ENCODE results near the gene RECQL5.
"Not testable (repeated sequence)": the region's sequence is repeated elsewhere in the genome, so short reads cannot be mapped to it uniquely, and the experiment has no call there.

Gene RECQL5

DNA sequence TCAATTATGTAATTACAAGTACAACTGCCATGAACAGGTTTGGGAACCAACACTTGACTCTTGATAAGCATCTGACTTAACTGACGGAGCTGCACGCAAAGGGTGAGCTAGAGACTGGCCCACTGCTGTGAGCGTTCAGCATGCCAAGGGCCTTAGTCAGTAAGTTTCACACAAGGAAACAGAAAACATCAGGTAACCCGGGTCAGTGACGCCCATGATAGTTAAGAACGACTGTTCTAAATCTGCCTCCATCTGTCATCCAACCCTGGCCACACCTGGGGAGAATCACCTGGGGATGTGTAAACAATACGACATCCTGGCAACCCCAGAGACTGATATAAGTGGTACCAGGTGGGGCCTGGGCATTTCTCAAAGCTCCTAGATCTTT is 21.5 kb downstream of the RECQL5 start:
- no peak for DNase-seq (ENCODE audit: insufficient read length, low spot score)
- no peak for FAIRE-seq
- TF ChIP-seq POLR2A (IDR thresholded peaks at IDR 0.05; ENCODE audit: low read depth, low read length) (no peak), TAF1 (IDR thresholded peaks at IDR 0.05; ENCODE audit: low read depth, low read length) (no peak), PAX5 (IDR thresholded peaks at IDR 0.05; ENCODE audit: insufficient read depth, low read length, severe bottlenecking) (no peak)

DNA sequence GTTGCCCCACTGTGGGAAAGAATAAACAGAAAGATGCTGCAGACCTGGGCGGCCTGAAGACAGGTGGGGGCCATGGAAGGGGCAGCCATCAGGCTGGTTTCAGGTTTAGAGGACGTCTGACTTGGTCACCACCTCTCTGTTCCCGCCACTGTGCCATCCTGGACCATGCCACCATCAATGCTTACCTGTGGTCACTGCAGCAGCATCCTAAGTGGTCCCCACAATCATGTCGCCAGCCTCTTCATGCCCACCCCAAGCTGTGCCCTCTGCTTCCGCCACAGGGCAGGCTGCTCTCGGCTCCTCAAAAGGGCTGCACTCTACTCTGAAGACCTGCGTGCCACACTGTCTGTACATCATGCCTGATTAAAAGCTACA is 23.3 kb downstream of the RECQL5 start:
- TF ChIP-seq POU2F2 (IDR thresholded peaks at IDR 0.05; ENCODE audit: low read depth, low read length), result no peak
- FAIRE-seq, result no peak

DNA sequence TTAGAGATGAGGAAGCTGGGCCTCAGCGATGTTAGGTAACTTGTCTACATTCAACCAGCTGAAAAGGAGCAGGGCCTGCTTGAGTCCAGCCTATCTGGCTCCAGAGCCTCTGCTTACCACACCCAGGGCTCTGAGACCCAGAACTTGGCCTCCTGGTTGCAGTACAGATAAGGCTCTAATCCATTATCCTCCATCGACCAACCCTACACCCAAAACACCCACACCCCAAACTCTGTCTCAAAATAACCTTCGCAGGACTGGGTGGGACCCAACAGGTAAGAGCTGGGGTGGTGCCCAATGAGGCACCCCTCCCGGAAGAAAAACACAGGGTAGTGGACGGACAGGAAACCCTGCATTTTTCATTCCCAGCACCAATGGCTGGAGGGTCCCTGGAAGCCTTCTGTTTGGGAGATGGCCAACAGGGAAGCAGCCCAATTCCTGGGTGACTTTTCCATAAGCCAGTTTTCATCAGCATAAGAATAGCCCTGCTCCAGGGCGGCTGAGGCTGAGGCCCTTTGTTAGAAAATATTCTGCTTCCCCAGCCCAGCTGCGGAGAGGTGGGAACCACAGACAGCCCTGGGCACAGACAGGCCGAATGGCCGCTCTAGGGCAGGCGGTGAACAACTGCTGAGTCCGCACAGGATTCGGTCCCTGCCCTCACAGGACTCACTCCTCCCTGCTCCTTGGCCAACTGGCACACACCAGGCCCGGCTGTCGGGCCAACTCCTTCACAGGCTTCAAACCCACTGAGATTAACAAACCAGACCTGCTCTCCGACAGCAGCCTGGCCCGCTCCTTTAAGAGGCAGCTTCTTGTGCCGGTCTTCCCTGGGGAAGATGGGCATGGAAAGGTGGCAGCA is 23.9 kb downstream of the RECQL5 start:
- DNase-seq (ENCODE audit: insufficient read length, low spot score), result peak; percentile 9
- TF ChIP-seq POLR2A (IDR thresholded peaks at IDR 0.05; ENCODE audit: low read depth, low read length), result no peak
- no peak for TF ChIP-seq SPI1 (IDR thresholded peaks at IDR 0.05; ENCODE audit: low read depth, low read length)
- no peak for TF ChIP-seq POU2F2 (IDR thresholded peaks at IDR 0.05; ENCODE audit: low read depth, low read length)
- no peak for TF ChIP-seq PAX5 (IDR thresholded peaks at IDR 0.05; ENCODE audit: insufficient read depth, low read length, severe bottlenecking)
- no peak for TF ChIP-seq POLR2AphosphoS5 (IDR thresholded peaks at IDR 0.05; ENCODE audit: low read depth, low read length)
- TF ChIP-seq TAF1 (IDR thresholded peaks at IDR 0.05; ENCODE audit: low read depth, low read length), result no peak
- FAIRE-seq, result peak; percentile 48

More for the DNA sequence above, 23.3 kb downstream of the RECQL5 start:
- DNase-seq (ENCODE audit: insufficient read length, low spot score), result no peak

GRCh38 chr17:75642182-75642783 is 24.7 kb downstream of the RECQL5 start:
- DNase-seq (ENCODE audit: insufficient read length, low spot score), result peak; percentile 5
- no peak for FAIRE-seq
- TF ChIP-seq POLR2AphosphoS5 (IDR thresholded peaks at IDR 0.05; ENCODE audit: low read depth, low read length), result no peak
- TF ChIP-seq POLR2A (IDR thresholded peaks at IDR 0.05; ENCODE audit: low read depth, low read length), result no peak
- no peak for TF ChIP-seq TAF1 (IDR thresholded peaks at IDR 0.05; ENCODE audit: low read depth, low read length)
- no peak for TF ChIP-seq POU2F2 (IDR thresholded peaks at IDR 0.05; ENCODE audit: low read depth, low read length)
- no peak for TF ChIP-seq PAX5 (IDR thresholded peaks at IDR 0.05; ENCODE audit: insufficient read depth, low read length, severe bottlenecking)
- no peak for TF ChIP-seq SPI1 (IDR thresholded peaks at IDR 0.05; ENCODE audit: low read depth, low read length)

DNA sequence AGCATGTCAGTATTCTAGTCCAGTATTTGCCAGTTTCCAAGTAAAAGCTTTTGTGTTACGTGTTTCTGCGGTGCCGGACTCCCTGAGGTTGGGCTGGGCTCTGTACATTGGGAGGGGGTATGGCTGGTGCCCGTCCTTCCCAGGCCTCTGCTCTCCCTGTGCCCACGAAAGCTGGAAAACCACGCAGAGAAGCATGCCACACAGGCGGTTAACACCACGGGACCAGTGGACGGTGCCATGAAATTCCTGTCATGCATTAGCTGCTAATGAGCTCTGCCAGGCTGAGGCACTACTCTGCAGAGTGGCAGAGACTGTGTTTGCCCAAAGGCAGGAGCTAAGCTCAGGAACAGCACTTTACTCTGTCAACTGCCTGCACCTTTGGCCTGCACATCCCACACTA is 25.6 kb downstream of the RECQL5 start:
- peak; percentile 2 for DNase-seq (ENCODE audit: insufficient read length, low spot score)
- TF ChIP-seq TAF1 (IDR thresholded peaks at IDR 0.05; ENCODE audit: low read depth, low read length) (no peak), POLR2A (IDR thresholded peaks at IDR 0.05; ENCODE audit: low read depth, low read length) (no peak), PAX5 (IDR thresholded peaks at IDR 0.05; ENCODE audit: insufficient read depth, low read length, severe bottlenecking) (no peak), POU2F2 (IDR thresholded peaks at IDR 0.05; ENCODE audit: low read depth, low read length) (no peak), SPI1 (IDR thresholded peaks at IDR 0.05; ENCODE audit: low read depth, low read length) (no peak), POLR2AphosphoS5 (IDR thresholded peaks at IDR 0.05; ENCODE audit: low read depth, low read length) (no peak)
- FAIRE-seq, result no peak

GRCh38 chr17:75640556-75641119 is 26.3 kb downstream of the RECQL5 start:
- FAIRE-seq, result no peak
- peak; percentile 5 for DNase-seq (ENCODE audit: insufficient read length, low spot score)
- TF ChIP-seq SPI1 (IDR thresholded peaks at IDR 0.05; ENCODE audit: low read depth, low read length) (no peak), TAF1 (IDR thresholded peaks at IDR 0.05; ENCODE audit: low read depth, low read length) (no peak), POLR2A (IDR thresholded peaks at IDR 0.05; ENCODE audit: low read depth, low read length) (no peak), POU2F2 (IDR thresholded peaks at IDR 0.05; ENCODE audit: low read depth, low read length) (no peak), PAX5 (IDR thresholded peaks at IDR 0.05; ENCODE audit: insufficient read depth, low read length, severe bottlenecking) (no peak), POLR2AphosphoS5 (IDR thresholded peaks at IDR 0.05; ENCODE audit: low read depth, low read length) (no peak)

DNA sequence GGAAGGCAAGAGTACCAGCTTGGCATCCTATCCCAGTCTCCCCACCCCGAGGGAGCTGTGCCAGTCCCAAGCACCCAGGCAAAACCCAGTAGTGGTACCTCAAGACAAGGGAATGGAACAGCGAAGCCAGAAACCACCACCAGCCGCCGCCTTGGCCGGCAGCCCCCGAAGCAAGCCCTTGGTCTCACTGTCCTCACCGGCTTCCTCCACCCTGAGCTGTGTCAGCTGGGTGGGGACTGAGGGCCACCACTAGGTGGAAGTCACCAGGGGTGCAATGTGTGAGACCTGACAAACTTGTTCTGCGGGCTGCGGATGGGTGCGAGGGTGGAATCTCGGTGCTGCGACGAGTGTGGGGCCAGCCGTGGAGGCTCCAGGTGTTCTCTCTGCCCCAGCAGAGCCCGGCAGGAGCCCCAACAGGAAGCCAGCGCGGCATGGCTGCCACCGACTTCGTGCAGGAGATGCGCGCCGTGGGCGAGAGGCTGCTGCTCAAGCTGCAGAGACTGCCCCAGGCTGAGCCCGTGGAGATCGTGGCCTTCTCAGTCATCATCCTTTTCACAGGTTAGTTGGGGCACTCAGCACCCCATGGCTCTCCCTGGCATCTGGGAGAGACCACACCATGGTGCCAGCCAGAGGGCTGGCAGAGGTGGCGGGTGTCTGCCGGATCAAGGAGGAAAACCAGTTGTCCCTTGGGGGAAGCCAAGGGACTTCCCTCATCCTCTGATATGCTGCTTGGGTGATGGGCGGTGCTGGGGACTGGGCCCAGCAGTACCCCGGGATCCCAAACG is 27.0 kb downstream of the RECQL5 start:
- no peak for FAIRE-seq
- TF ChIP-seq PAX5 (IDR thresholded peaks at IDR 0.05; ENCODE audit: insufficient read depth, low read length, severe bottlenecking), result no peak
- TF ChIP-seq TAF1 (IDR thresholded peaks at IDR 0.05; ENCODE audit: low read depth, low read length), result no peak
- no peak for TF ChIP-seq SPI1 (IDR thresholded peaks at IDR 0.05; ENCODE audit: low read depth, low read length)
- TF ChIP-seq POLR2AphosphoS5 (IDR thresholded peaks at IDR 0.05; ENCODE audit: low read depth, low read length), result no peak
- TF ChIP-seq POLR2A (IDR thresholded peaks at IDR 0.05; ENCODE audit: low read depth, low read length), result no peak
- no peak for TF ChIP-seq POU2F2 (IDR thresholded peaks at IDR 0.05; ENCODE audit: low read depth, low read length)

DNA sequence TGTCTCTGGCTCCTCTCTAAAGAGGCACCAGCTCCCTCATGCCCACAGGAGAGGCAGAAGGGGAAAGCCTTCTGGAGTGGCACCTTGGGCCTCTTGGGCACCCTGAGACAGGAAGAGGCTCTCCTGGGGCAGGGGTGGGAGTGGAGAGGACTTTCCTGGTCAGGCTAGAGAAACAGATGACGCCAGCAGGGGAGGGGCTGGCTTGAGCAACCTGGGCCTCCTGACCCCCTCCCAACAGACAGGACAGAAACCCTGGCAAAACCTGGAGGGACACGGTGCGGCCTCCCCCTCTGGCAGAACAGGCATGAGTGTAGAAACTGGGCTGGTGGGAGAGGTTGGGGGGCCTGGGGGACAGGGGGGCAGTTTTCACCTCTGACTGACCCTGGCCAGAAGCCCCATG is 27.6 kb downstream of the RECQL5 start:
- TF ChIP-seq PAX5 (IDR thresholded peaks at IDR 0.05; ENCODE audit: insufficient read depth, low read length, severe bottlenecking) (no peak), TAF1 (IDR thresholded peaks at IDR 0.05; ENCODE audit: low read depth, low read length) (no peak), POU2F2 (IDR thresholded peaks at IDR 0.05; ENCODE audit: low read depth, low read length) (no peak), POLR2A (IDR thresholded peaks at IDR 0.05; ENCODE audit: low read depth, low read length) (no peak), POLR2AphosphoS5 (IDR thresholded peaks at IDR 0.05; ENCODE audit: low read depth, low read length) (no peak), SPI1 (IDR thresholded peaks at IDR 0.05; ENCODE audit: low read depth, low read length) (no peak)
- FAIRE-seq (no peak), DNase-seq (ENCODE audit: insufficient read length, low spot score) (peak; percentile 7)

More for the DNA sequence above, 27.0 kb downstream of the RECQL5 start:
- DNase-seq (ENCODE audit: insufficient read length, low spot score), result peak; percentile 7

- FAIRE-seq (no peak), DNase-seq (ENCODE audit: insufficient read length, low spot score) (peak; percentile 3)
- TF ChIP-seq POU2F2 (IDR thresholded peaks at IDR 0.05; ENCODE audit: low read depth, low read length), result no peak
- no peak for TF ChIP-seq POLR2AphosphoS5 (IDR thresholded peaks at IDR 0.05; ENCODE audit: low read depth, low read length)
- TF ChIP-seq TAF1 (IDR thresholded peaks at IDR 0.05; ENCODE audit: low read depth, low read length), result no peak
- no peak for TF ChIP-seq PAX5 (IDR thresholded peaks at IDR 0.05; ENCODE audit: insufficient read depth, low read length, severe bottlenecking)
- TF ChIP-seq POLR2A (IDR thresholded peaks at IDR 0.05; ENCODE audit: low read depth, low read length), result no peak
- no peak for TF ChIP-seq SPI1 (IDR thresholded peaks at IDR 0.05; ENCODE audit: low read depth, low read length)
Observed at GRCh38 chr17:75638893-75639292, 28.1 kb downstream of the RECQL5 start.

DNA sequence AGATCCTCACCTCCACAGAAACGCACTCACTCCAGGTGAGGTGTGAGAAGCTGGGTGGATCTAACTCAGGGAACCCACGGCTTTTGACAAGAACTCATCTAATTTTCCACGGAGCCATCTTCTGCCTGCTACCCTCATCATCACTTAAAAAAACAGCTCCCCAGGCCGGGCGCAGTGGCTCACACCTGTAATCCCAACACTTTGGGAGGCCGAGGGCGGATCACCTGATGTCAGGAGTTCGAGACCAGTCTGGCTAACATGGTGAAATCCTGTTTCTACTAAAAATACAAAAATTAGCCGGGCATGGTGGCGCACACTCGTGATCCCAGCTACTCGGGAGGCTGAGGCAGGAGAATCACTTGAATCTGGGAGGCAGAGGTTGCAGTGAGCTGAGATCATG is 28.9 kb downstream of the RECQL5 start:
- DNase-seq (ENCODE audit: insufficient read length, low spot score); FAIRE-seq: not testable (repeated sequence)

Data from GM12891 (cell line).